Erythroblast (primary cell): Measurements from ENCODE around the gene OGDH.

ENCODE experiments used
- GATA1 ChIP-seq: IDR thresholded peaks from 2 replicates; pipeline ENCODE4 v1.6.1; 2011; ENCODE audit warnings: low read depth, mild to moderate bottlenecking, control low read depth, low read length, moderate library complexity
- POLR2A ChIP-seq: IDR thresholded peaks from 2 replicates; pipeline ENCODE4 v1.6.1; 2011; ENCODE audit warnings: mild to moderate bottlenecking, low read length

GRCh38 chr7:44709011-44709915 lies 102.8 kb downstream of the OGDH start:
- TF ChIP-seq POLR2A, result no peak
- TF ChIP-seq GATA1, result no peak
